ENCODE data around the gene SMIM27.

The SMIM27 gene

GRCh38 chr9:32565967-32566366 is 13.8 kb downstream of the SMIM27 start:
- H3K36me3 ChIP-seq = peaks cover 24% of the 10 kb centered on the region
- no peak for TF ChIP-seq CTCF (IDR thresholded peaks at IDR 0.05; ENCODE audit: low read depth, low read length)
- peaks cover 5% of the 10 kb centered on the region; the same call in 1 of the 2 replicates for H3K4me1 ChIP-seq
- H3K27me3 ChIP-seq = no peaks in the 10 kb centered on the region
- no peak for DNase-seq
- no peak overlapping the region for H3K4me3 ChIP-seq (ENCODE audit: low read depth, low read length)
- H3K9me3 ChIP-seq = no peaks in the 10 kb centered on the region

- Histone ChIP-seq H3K27me3 (no peaks in the 10 kb centered on the region), H3K36me3 (peaks cover 24% of the 10 kb centered on the region), H3K4me3 (ENCODE audit: low read depth, low read length) (no peak overlapping the region), H3K4me1 (peaks cover 6% of the 10 kb centered on the region; the same call in 1 of the 2 replicates), H3K9me3 (no peaks in the 10 kb centered on the region)
- no peak for TF ChIP-seq CTCF (IDR thresholded peaks at IDR 0.05; ENCODE audit: low read depth, low read length)
- no peak for DNase-seq
These were observed 14.6 kb downstream of the SMIM27 start for GRCh38 chr9:32566770-32567169.

- no peak for DNase-seq
- Histone ChIP-seq H3K4me1 (peaks cover 3% of the 10 kb centered on the region; the same call in 1 of the 2 replicates), H3K9me3 (no peaks in the 10 kb centered on the region), H3K36me3 (peaks cover 20% of the 10 kb centered on the region), H3K4me3 (ENCODE audit: low read depth, low read length) (no peak overlapping the region), H3K27me3 (no peaks in the 10 kb centered on the region)
- TF ChIP-seq CTCF (IDR thresholded peaks at IDR 0.05; ENCODE audit: low read depth, low read length) = no peak
These were observed 18.1 kb downstream of the SMIM27 start for GRCh38 chr9:32570262-32570661.

GRCh38 chr9:32571969-32572899 is 20.1 kb downstream of the SMIM27 start:
- peaks cover 4% of the 10 kb centered on the region; the same call in 1 of the 2 replicates for H3K36me3 ChIP-seq
- TF ChIP-seq CTCF (IDR thresholded peaks at IDR 0.05; ENCODE audit: low read depth, low read length) = peak; percentile 86

GRCh38 chr9:32572900-32573523 is 20.9 kb downstream of the SMIM27 start, which contains the start of gene NDUFB6:
NDUFB6 (minus strand) TSS chr9:32573159; CDS start chr9:32573060, 99 bp downstream.
- H3K9me3 ChIP-seq = no peaks in the 10 kb centered on the region
- H3K4me1 ChIP-seq = peaks cover 3% of the 10 kb centered on the region; the same call in 1 of the 2 replicates
- peaks cover 9% of the 10 kb centered on the region; the same call in 1 of the 2 replicates for H3K27me3 ChIP-seq
- peak; percentile 92 for DNase-seq
- TF ChIP-seq CTCF (IDR thresholded peaks at IDR 0.05; ENCODE audit: low read depth, low read length) = no peak
- 0 out of 2 replicates have a peak, but pooled peaks cover 4% of the 10 kb centered on the region for H3K36me3 ChIP-seq
- peak within 1 kb of the TSS; percentile 100 for H3K4me3 ChIP-seq (ENCODE audit: low read depth, low read length)

More at GRCh38 chr9:32571969-32572899, 20.1 kb downstream of the SMIM27 start:
- Histone ChIP-seq H3K4me3 (ENCODE audit: low read depth, low read length) (peak overlapping the region; percentile 100), H3K9me3 (no peaks in the 10 kb centered on the region), H3K4me1 (peaks cover 3% of the 10 kb centered on the region; the same call in 1 of the 2 replicates), H3K27me3 (peaks cover 5% of the 10 kb centered on the region; the same call in 1 of the 2 replicates)
- peak; percentile 77 for DNase-seq
